DMS79 (cell line): ENCODE results near the gene LRP5.
"Not testable (repeated sequence)": the region's sequence is repeated elsewhere in the genome, so short reads cannot be mapped to it uniquely, and the experiment has no call there.

Experiments used
- DNase-seq: peaks from one replicate; lab custom pipeline; 2025; lab: John Stamatoyannopoulos, UW

Gene LRP5

DNA sequence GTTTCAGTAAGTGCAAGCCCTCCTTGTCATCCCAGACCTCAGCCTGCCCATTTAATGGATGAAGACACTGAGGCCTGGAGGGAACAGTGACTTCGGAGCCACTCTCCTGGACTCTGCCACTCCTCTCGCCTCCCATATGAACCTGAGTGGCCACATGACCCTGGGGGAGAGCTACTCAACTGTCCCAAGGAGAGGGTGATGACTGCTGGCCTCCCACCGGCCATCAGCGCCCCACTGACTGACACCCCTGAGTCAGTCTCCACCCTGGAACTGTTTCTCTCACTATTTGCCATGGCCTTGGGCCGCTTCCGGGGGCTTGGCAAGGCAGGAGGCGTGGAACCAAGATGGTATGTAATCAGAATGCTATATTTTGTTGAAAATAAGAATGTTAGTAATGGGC is 17.1 kb downstream of the LRP5 start:
- no peak for DNase-seq

DNA sequence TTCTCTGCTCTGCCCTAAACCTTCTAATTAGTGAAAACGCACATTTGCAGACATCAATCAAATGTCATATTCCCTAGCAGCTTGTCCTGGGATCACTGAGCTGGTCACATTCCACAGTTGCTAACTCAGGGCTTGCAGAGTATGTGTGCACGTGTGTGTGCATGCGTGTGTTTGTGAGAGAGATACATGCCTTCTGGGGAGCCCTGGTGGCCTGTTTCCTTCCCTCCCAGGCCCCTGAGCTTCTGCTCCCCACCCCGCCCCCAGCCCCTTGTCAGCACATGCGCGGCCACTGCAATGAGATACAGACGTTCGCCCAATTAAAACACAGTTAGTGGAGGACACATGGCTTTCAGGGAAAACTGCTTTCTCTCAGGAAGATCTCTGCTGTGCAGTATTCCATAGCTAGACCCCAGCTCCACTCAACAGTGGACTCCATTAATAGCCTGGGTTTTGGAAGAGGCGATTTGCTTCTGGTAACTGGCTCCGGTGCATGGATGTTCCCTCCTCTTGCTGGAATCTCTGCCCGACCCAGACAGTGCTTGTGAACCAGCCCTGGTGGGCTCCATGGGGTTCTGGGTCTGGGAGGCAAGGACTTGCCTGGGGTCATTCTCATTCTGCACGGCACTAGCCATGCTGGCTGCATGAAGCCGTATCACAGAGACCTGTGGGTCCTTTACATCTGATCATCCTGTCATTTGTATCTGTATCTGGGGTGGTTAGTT is 17.7 kb downstream of the LRP5 start:
- no peak for DNase-seq

DNA sequence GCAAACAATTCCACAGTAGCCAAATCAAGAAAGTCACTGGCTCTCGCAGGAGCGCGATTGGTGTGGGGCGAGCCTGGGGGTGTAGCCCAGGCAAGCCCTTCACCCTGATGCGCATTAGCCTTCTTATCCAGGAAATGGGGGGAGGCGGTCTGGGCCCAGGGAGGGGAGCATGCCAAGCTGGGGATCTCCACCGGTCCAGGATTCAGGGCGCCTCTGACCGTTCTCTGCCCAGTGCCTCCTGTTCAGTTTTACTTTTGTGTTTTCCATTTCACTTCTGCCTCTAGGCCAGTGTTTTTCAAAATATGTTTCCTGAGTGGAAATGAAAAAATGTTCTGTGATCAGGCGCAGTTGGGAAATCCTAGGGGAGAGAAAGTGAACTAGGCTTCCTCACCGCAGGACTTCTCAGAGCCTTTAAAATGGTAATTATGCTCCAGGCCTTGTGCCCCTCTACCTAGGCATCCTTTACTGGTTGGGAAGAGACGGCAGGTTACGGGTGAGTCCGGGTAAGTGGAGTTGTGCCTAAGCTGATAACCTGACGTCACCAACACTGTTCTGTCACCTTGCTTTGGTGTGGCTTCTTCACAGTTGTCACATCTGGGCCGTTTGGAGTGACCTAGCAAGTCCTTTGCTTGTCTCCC is 18.4 kb downstream of the LRP5 start:
- DNase-seq: no peak

DNA sequence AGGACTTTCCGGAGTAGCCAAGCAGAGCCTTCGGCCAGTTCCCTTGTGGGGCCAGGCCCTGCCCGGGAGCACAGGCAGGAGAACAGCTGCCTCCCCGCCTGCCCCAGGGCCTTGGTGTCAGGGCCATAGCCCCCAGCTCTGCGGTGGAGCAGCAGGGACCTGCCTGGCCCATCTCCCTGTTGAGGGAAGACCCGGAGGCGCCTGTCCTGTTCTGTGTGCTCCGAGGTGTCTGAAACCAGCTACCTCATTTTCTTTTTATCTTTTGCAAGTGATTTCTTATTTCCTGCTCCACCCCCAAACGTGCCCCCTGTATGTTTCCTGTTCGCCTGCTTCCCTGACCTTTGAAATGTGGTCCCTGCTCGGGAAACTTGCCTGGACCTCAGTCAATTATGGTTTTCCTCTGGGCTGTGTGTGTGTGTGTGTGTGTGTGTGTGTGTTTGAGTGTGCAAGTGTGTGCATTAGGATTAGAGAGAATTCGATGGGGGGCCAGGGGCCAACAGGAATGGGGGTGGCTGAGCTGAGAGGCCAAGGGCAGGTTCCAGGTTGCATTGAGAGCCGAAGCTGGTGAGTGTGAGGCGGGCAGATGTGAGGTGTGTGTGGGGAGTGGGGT is 19.1 kb downstream of the LRP5 start:
- no peak for DNase-seq

DNA sequence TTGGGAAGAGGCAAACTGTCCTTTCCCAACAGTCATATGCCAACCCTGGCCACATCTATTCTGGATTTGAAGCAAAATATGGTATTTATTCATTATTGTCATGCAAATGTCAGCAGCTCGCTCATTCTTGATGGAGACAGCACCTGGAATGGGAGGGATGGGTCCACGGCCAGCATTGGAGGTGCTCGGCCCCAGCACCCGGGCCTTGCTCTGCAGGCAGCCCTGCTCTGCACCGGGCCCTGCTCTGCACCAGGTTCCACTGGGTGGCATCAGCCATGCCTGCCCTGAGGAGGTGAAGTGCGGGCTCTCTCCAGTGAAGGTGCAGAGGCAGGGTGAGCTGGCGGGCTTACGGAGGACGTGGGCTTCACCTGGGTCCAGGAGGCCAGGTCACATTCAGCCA is 19.8 kb downstream of the LRP5 start:
- DNase-seq: no peak

DNA sequence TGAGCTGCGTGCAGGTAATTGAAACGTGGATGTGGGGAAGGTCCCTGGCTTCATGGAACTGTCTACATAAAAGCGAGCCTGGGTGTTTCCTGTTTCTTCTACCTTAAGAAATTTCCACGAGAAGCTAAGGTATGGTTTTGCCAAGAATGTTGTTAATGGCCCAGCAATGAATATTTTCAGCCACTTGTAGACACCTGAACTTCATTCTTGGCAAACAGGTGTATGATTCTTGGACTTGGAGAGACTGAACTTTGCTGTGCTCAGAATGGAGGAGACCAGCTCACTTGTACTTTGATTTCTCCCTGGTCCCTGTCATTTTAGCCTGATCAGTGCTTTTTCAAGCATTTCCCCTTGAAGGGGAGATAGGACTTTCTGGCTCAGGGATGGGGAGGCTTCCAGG is 20.8 kb downstream of the LRP5 start:
- no peak for DNase-seq

DNA sequence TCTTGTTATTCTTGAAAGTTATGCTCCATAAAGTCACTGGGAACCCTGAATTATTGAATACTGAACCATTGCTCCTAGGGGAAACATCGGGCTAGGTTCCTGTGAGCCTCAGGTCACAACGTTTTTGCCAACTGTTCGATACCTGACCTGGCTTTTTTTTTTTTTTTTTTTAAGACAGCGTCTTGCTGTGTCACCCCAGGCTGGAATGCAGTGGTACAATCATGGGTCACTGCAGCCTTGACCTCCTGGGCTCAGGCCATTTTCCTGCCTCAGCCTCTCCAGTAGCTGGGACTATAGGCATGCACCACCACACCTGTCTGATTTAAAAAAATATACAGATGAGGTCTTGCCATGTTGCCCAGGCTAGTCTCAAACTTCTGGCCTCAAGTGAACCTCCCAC is 22.5 kb downstream of the LRP5 start:
- DNase-seq: no peak

DNA sequence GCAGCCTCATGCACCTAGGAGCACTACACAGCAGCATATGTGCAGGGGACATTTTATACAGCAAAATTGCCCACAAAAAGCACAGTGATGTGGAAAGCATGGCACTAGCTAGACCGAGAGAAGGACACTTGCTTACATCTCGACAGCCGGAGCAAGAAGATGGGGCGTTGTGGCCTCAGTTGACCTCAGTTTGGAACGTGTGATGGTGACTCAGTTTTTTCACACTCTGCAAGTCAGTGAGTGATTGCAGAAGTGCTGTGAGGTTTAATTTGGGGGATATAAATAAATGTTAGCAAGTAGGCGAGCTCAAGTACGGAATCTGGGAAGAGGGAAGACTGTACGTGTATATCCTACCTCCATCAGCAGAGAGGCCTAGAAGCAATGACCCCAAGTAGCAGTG is 23.3 kb downstream of the LRP5 start:
- DNase-seq: no peak

DNA sequence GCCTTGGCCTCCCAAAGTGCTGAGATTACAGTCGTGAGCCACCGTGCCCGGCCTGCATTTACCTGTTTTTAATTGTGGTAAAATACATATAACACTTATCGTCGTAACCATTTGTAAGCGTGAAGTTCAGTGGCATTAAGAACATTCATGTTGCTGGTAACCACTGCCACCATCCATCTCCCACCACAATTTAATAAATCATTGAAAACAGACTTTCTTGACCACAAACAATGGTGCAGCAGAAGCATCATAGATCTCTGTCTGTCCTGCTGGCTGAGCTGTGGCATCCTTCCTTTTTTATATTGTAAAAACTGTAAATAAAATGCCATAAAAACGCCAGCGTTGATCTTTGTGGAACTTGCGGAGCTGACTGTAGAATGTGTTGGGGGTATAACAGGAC is 24.3 kb downstream of the LRP5 start:
- DNase-seq: no peak

DNA sequence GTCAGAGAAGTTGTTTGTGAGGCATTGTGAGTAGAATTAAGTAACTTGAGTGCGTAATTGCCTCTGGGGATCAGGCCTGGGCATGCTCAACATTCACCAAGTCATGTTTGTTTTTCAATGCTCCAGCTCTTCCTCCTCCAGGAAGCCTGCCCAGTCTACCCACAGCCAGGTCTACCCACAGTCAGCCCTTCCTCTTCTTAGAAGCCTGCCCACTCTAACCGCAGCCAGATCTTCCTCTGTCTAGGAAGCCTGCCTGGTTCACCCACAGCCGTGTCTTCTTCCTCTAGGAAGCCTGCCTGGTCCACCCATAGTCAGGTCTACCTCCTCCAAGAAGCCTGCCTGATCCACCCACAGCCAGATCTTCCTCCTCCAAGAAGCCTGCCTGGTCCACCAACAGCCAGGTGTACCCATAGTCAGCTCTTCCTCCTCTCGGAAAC is 25.0 kb downstream of the LRP5 start:
- no peak for DNase-seq

DNA sequence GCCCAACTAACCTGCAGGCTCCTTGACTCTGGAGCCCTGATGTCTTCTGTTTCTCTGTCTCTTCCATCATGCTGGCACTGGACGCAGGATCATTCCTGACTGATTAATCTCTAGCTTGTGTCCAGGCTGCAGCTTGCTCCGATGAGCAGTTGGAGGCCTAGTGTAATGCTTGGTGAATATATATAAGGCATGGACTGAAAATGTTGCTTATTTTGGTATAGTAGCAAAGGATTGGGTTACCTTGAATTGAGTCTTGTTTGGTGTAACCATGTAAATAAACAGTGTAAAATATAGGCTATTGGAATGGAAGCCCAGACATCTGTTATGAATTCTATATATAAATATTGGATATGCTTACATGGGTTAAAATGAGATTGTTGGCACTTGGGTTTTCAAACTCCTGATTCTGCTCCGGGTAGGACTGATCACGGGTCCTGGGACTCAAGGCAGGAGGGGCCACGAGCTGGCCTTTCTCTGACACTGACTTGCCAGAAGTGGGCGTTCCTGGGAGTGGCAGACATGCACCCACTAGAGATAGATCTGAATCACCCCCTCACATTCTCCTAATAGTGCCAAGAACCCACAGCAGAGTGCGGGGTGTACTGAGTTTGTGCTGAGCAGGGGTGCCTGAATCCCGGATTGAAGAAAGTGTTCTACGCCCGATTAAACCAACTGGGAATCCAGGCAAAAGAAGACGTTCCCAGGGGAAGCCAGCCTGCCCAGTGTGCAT is 25.8 kb downstream of the LRP5 start:
- DNase-seq: no peak

DNA sequence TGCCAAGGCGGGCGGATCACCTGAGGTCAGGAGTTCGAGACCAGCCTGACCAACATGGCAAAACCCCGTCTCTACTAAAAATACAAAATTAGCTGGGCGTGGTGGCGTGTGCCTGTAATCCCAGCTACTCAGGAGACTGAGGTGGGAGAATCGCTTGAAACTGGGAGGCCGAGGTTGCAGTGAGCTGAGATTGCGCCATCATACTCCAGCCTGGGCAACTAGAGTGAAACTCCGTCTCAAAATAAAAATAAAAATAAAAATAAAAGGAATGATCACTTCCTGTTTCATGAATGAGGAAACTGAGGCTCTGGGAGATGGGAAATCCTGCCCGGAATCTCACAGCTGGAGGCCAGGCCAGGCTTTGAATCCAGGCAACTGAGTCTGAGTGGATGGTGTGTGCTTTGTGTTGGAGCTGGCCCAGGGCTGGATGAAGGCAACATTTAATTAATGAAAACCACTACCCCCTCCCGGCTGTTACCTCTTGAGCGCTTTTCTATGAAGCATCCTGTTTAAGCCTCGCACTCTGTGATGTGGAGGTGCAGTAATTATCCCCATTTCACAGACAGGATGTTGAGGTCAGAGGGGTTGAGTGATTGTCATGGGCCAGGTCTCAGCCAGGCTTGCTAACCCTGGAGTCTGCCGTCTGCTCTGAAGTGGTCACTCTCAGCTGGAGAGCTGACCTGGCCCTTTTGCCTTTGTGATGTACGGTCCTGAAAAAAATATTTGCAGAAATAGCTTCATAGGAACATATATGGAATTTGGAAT is 27.8 kb downstream of the LRP5 start:
- no peak for DNase-seq

DNA sequence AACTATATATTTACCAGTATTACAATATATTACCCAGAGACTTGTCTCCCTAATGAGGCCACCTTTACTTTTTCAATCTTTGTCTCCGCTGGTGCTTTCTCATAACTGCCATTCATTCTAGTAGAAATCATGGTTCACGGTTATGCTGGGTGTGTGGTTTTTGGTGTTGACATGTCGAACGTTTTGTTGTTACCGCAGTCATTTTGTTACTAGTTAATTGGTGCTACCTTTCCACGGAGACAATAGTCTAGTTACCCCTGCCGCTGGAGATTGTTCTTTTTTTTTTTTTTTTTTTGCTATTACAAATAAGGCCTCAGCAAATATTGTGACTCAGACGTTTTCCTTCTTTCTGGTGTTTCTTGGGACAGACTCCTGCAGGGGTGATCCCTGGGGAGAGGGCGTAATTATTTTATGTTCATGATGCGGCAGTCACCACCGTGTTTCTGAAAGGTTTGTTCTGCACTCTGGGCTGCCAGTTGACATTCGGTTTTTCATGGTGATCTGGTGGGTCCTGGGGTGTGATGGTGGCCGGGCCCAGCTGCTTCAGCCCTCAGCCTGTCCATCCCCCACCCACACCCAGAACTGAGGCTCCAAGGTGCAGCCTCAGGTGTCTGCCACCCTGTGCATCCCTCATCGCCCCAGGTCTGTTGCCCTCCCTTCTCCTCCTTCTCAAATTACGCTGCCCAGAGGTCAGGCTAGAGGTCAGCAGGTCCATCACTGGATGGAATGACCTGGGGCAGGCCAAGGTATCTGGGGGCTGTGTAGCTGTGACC is 28.6 kb downstream of the LRP5 start:
- DNase-seq: no peak

DNA sequence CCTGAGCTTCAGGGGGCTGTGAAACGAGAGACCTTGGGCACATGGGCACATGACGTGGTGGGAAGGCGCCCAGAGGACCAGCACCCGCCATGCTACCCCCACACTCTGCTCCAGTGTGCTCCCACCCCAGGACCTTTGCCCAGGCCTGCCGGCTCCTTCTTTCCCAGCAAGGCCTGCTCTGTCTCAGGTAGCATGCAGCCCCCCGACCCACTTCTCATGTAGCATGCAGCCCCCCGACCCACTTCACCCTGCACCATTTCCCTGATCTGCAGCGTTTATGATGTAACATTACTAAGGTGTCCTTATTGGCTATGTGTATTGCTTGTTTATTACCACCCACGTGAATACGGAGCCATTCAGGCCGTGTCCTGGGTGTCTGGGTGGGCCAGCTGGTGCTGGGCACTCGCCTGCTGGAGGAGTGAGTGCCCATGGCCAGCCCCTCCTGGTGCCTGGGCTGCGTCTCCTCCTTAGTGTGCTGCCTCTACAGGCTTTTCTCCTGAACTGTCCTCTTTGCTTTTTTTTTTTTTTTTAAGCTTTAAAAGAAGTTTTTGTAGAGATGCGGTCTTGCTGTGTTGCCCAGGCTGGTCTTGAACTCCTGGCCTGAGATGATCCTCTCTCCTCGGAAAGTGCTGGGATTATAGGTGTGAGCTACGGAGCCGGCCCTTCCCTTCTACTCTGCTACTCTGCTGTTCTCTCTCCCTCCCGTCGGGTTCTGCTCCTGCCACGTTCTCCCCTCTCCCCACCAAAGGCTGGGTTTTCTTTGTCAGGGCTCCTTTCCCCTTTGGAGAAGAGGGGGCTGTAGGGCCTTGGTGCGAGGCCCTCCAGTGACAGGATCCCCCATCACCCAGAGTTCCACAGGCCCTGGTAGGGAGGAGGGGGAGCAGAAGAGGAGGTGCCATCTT is 29.4 kb downstream of the LRP5 start:
- no peak for DNase-seq

DNA sequence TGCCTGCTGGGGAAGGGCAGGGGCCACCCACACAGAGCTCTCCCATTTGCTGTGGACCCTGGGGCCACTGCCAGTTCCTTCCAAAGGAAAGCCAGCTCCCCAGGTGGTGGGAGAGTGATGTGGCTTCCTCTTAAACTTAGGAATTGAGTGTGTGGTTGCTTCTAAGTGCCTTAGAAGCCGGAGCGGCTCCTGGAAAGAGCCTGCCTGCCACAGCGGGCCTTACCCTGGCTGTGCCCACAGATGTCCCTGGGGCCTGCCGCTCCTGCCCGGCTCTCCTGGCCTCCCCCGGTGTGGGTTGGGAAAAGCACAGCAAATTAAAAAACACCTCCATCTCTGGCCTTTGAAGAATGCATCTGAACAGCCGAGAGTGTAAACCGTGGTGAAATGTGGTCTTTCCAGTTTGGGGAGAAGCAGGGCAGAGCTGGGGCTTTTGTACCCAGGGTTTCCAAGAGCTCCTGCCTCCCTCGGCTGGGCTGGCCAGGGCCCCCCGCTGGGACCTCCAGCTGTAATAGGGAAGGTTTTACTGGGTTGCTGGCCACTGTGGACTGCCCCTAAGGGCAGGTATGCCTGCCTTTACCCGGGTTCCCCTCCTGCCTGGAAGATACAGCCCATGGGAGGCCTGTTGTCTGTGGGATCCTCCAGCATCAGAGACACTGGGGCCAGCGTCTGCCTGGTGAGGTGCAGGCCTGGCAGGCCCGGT is 30.2 kb downstream of the LRP5 start:
- peak; percentile 79 for DNase-seq

DNA sequence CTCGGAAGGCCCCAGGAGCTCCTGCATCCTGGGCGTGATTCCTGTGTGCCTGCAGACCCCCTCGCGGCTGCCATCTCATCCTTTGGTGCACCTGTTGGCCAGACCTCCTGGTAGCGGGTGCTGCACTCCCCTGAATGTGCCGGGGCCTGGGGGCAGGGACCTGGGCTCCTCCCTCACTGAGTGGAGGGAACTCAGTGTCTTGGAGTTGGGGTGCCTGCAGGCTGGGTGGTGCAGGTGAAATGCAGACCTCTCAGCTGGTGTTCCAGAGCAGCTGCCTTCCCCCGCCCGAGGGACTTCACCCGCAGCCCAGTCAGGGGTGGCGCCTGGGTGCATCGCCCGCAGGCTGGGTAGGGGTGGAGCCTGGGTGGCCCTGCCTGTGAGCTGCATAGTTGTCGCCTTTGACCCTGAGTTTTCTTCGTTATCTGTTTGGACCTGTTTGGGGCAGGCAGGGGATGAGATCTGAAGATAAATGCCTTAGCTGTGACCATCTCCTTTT is 31.4 kb downstream of the LRP5 start:
- no peak for DNase-seq

DNA sequence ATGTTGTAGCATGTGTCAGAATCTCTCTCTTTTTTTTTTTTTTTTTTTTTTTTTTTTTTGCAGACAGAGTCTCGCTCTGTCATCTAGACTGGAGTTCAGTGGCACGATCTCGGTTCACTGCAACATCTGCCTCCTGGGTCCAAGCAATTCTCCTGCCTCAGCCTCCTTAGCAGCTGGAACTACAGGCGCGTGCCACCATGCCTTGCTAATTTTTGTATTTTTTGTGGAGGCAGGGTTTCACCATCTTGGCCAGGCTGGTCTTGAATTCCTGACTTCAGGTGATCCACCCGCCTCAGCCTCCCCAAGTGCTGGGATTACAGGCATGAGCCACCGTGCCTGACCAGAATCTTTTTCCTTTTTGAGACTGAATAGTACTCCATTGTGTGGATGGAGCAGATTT is 32.4 kb downstream of the LRP5 start:
- not testable (repeated sequence) for DNase-seq

DNA sequence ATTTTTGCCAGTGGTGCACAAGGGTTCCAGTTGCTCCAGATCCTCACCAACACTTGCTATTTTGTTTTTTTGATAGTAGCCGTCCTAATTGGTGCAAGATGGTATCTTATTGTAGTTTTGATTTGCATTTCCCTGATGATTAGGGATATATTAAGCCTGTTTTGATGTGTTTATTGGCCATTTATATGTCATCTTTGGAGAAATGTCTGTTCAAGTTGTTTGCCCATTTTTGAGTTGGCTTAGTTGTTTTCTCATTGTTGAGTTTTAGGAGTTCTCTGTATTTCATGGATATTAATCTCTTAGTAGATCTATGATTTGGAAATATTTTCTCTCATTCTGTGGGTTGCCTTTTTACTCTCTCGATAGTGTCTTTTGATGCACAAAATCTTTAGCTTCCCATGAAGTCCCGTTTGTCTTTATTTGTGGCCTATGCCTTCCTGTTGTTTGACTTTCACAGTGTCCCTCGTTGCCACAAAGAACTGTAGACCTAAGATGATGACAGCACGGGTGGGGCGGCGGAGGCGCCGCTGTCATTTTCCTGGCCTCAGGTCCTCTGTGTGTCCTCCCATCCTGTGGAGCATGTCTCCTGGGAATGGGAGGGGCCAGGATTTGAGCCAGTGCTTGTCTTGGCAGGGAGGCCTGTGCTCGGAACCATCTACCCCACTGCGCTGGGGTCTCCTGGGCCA is 33.5 kb downstream of the LRP5 start:
- no peak for DNase-seq

DNA sequence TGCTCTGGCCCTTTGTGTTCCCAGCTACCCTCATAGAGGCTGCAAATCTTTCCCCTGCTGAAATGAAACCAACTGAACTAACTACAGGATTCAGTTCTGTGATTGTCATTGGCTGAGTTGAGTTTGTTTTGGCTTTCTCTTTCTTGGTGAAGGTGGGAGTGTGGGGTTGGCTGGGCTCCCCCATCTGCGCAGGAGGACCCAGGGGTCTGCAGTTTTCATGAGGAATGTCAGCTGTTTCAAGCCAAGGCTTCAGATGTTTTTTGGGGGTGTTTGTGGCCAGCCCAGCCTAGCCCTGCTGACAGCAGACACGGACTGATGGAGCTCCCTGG is 34.0 kb downstream of the LRP5 start:
- DNase-seq: no peak
